Liver (tissue), 9 donors: ENCODE measurements around the gene SCD5. TPM values are rescaled to one million over a fixed set of nuclear protein-coding genes. Genes with fewer than 3 reads are reported as not detected.

Source experiments
- DNase-seq: peaks from one replicate; pipeline ENCODE4 v3.0.0-alpha.2; 2017; ENCODE audit warnings: low spot score
- H3K27ac ChIP-seq, 2 donors: one replicate each; pipeline ENCODE4 v1.7.0; 2013; ENCODE audit warnings: inconsistent platforms in 2 of 2, low read length in 2 of 2, control low read depth in 1 of 2, low read depth in 1 of 2, mild to moderate bottlenecking in 1 of 2
- H3K27me3 ChIP-seq, 4 donors: one replicate each; pipeline versions ENCODE4 v1.6.1 to v1.7.0; 2013; ENCODE audit warnings: low read length in 3 of 4, inconsistent platforms in 1 of 4, mild to moderate bottlenecking in 1 of 4, moderate library complexity in 1 of 4; ENCODE audit not compliant: control insufficient read depth in 4 of 4, insufficient read depth in 4 of 4
- H3K36me3 ChIP-seq, 4 donors: one replicate each; pipeline versions ENCODE4 v1.6.1 to v1.7.0; 2013; ENCODE audit warnings: low read length in 3 of 4, mild to moderate bottlenecking in 3 of 4, low read depth in 1 of 4, moderate library complexity in 1 of 4; ENCODE audit not compliant: control insufficient read depth in 4 of 4, insufficient read depth in 3 of 4
- H3K4me1 ChIP-seq, 4 donors: one replicate each; pipeline versions ENCODE4 v1.6.1 to v1.7.0; 2013; ENCODE audit warnings: low read length in 3 of 4, mild to moderate bottlenecking in 3 of 4, moderate library complexity in 1 of 4; ENCODE audit not compliant: control insufficient read depth in 4 of 4, insufficient read depth in 4 of 4
- H3K4me3 ChIP-seq, 3 donors: one replicate each; pipeline versions ENCODE4 v1.6.1 to v1.7.0; 2013; ENCODE audit warnings: low read length in 3 of 3, control low read depth in 1 of 3, low read depth in 1 of 3, mild to moderate bottlenecking in 1 of 3
- H3K9ac ChIP-seq, 2 donors: one replicate each; pipeline ENCODE4 v1.7.0; 2013; ENCODE audit warnings: low read length in 2 of 2, mild to moderate bottlenecking in 2 of 2, moderate library complexity in 2 of 2, control low read depth in 1 of 2, low read depth in 1 of 2
- H3K9me3 ChIP-seq, 4 donors: one replicate each; pipeline versions ENCODE4 v1.6.1 to v1.7.0; 2013; ENCODE audit warnings: low read length in 3 of 4; ENCODE audit not compliant: control insufficient read depth in 4 of 4
- CTCF ChIP-seq: fragments of 150-350 bp; IDR thresholded peaks from 2 replicates; pipeline ENCODE4 v1.5.1; 2017; ENCODE audit warnings: improper control_type of control experiment, low read depth, low read length; ENCODE audit not compliant: missing input control
- EGR1 ChIP-seq, 2 donors: IDR thresholded peaks; 2 replicates each; pipeline ENCODE4 v1.6.1; 2016 to 2018; ENCODE audit warnings: antibody characterized with exemption in 2 of 2, low read depth in 2 of 2
- FOXA1 ChIP-seq: IDR thresholded peaks from 2 replicates; pipeline ENCODE4 v1.6.1; 2016; ENCODE audit warnings: antibody characterized with exemption
- FOXA2 ChIP-seq: IDR thresholded peaks from 2 replicates; pipeline ENCODE4 v1.6.1; 2016; ENCODE audit warnings: antibody characterized with exemption
- GABPA ChIP-seq, 2 donors: IDR thresholded peaks in 1 of 2; conservative IDR thresholded peaks in 1 of 2; 2 replicates each; pipeline ENCODE4 v1.6.1; 2016; ENCODE audit warnings: antibody characterized with exemption in 2 of 2, mild to moderate bottlenecking in 1 of 2, moderate library complexity in 1 of 2
- HNF4A ChIP-seq, 2 donors: conservative IDR thresholded peaks; 2 replicates each; pipeline ENCODE4 v1.6.1; 2016; ENCODE audit warnings: antibody characterized with exemption in 2 of 2, mild to moderate bottlenecking in 2 of 2
- HNF4G ChIP-seq: IDR thresholded peaks from 2 replicates; pipeline ENCODE4 v1.6.1; 2016; ENCODE audit warnings: antibody characterized with exemption
- JUND ChIP-seq, 2 donors: IDR thresholded peaks; 2 replicates each; pipeline ENCODE4 v1.6.1; 2016; ENCODE audit warnings: antibody characterized with exemption in 2 of 2
- MAX ChIP-seq: IDR thresholded peaks from 2 replicates; pipeline ENCODE4 v1.6.1; 2016; ENCODE audit warnings: antibody characterized with exemption
- NR2F2 ChIP-seq: IDR thresholded peaks from 2 replicates; pipeline ENCODE4 v1.6.1; 2016; ENCODE audit warnings: antibody characterized with exemption
- RAD21 ChIP-seq, 2 donors: IDR thresholded peaks; 2 replicates each; pipeline ENCODE4 v1.6.1; 2016; ENCODE audit warnings: antibody characterized with exemption in 2 of 2, mild to moderate bottlenecking in 2 of 2
- REST ChIP-seq: IDR thresholded peaks from 2 replicates; pipeline ENCODE4 v1.6.1; 2016; ENCODE audit warnings: antibody characterized with exemption, mild to moderate bottlenecking
- RXRA ChIP-seq, 2 donors: IDR thresholded peaks; 2 replicates each; pipeline ENCODE4 v1.6.1; 2017 to 2018; ENCODE audit warnings: antibody characterized with exemption in 2 of 2, mild to moderate bottlenecking in 1 of 2
- SP1 ChIP-seq: IDR thresholded peaks from 2 replicates; pipeline ENCODE4 v1.6.1; 2018; ENCODE audit warnings: antibody characterized with exemption, mild to moderate bottlenecking
- TAF1 ChIP-seq: conservative IDR thresholded peaks from 2 replicates; pipeline ENCODE4 v1.6.1; 2016; ENCODE audit warnings: antibody characterized with exemption, mild to moderate bottlenecking
- YY1 ChIP-seq: IDR thresholded peaks from 2 replicates; pipeline ENCODE4 v1.6.1; 2016; ENCODE audit warnings: antibody characterized with exemption, mild to moderate bottlenecking
- WGBS: extraction: QIAGEN DNeasy Blood & Tissue Kit; methylation state at CpG from one replicate; pipeline ENCODE4 v1.1.7; 2013; 5-methylcytosine and 5-hydroxymethylcytosine counted together
- polyA plus RNA-seq, 2 donors: library from polyadenylated mRNA; stranded (reverse) in 1 of 2; unstranded in 1 of 2; fragments of 200-250 nt in 1 of 2; fragments of >200 nt in 1 of 2; fragmentation: Nextera tagmentation in 1 of 2; extraction: Ambion mirVana in 1 of 2; gene quantifications; one replicate each; pipeline versions ENCODE4 v1.2.1 to v1.2.3, GENCODE V29; 2013 to 2015
- total RNA-seq, 2 donors: library from RNA; depleted of rRNA; stranded (reverse); fragments of >200 nt; gene quantifications; one replicate each; pipeline ENCODE4 v1.2.3, GENCODE V29; 2014
- donor health status: healthy.
- donor health status: healthy.
- donor health status: healthy.
- donor health status: healthy.
- donor health status: healthy.

The SCD5 gene
- total and polyA plus RNA-seq, 4 donors: 0.14 to 1.9 (median 0.57) TPM

- no peaks in the 10 kb centered on the region for H3K27me3 ChIP-seq
- 92% methylated on average over 5 of the region's 5 CpGs for WGBS
- H3K4me1 ChIP-seq: no peaks in the 10 kb centered on the region
- no peaks in the 10 kb centered on the region for H3K9me3 ChIP-seq
- no peak overlapping the region for H3K27ac ChIP-seq
- no peak overlapping the region for H3K9ac ChIP-seq
- no peak overlapping the region for H3K4me3 ChIP-seq
- TF ChIP-seq RXRA (IDR thresholded peaks at IDR 0.05): no peak
- TF ChIP-seq HNF4A (conservative IDR thresholded peaks at IDR 0.05): no peak
- TF ChIP-seq CTCF: no peak
- TF ChIP-seq GABPA (IDR thresholded peaks at IDR 0.05 in 1 of 2, conservative IDR thresholded peaks at IDR 0.05 in 1 of 2): no peak
- no peak for TF ChIP-seq RAD21 (IDR thresholded peaks at IDR 0.05)
- TF ChIP-seq NR2F2: no peak
- no peak for TF ChIP-seq FOXA2
- no peaks in the 10 kb centered on the region for H3K36me3 ChIP-seq
- DNase-seq: no peak
Measured at GRCh38 chr4:82776925-82777542, 21.6 kb downstream of the SCD5 start.

GRCh38 chr4:82775243-82775642 lies 23.4 kb downstream of the SCD5 start:
- 85% methylated on average over 5 of the region's 5 CpGs for WGBS
- DNase-seq: no peak
- Histone ChIP-seq H3K27me3 (no peaks in the 10 kb centered on the region), H3K36me3 (no peaks in the 10 kb centered on the region), H3K4me1 (no peaks in the 10 kb centered on the region), H3K27ac (no peak overlapping the region), H3K9ac (no peak overlapping the region), H3K9me3 (no peaks in the 10 kb centered on the region), H3K4me3 (no peak overlapping the region)
- no peak for TF ChIP-seq NR2F2
- TF ChIP-seq FOXA1: no peak
- no peak for TF ChIP-seq TAF1
- TF ChIP-seq RXRA (IDR thresholded peaks at IDR 0.05): no peak
- no peak for TF ChIP-seq CTCF
- no peak for TF ChIP-seq HNF4G
- TF ChIP-seq RAD21 (IDR thresholded peaks at IDR 0.05): no peak
- TF ChIP-seq SP1: no peak
- no peak for TF ChIP-seq EGR1 (IDR thresholded peaks at IDR 0.05; ENCODE audit: low read depth in 2 of 2)
- no peak for TF ChIP-seq MAX

- H3K9me3 ChIP-seq: no peaks in the 10 kb centered on the region
- no peaks in the 10 kb centered on the region for H3K36me3 ChIP-seq
- H3K4me1 ChIP-seq: no peaks in the 10 kb centered on the region
- no peak overlapping the region for H3K27ac ChIP-seq
- TF ChIP-seq SP1: no peak
- no peak for TF ChIP-seq JUND (IDR thresholded peaks at IDR 0.05)
- no peak for TF ChIP-seq GABPA (IDR thresholded peaks at IDR 0.05 in 1 of 2, conservative IDR thresholded peaks at IDR 0.05 in 1 of 2)
- no peak for TF ChIP-seq REST
- no peak for TF ChIP-seq YY1
- no peak for TF ChIP-seq FOXA1
- no peak for TF ChIP-seq HNF4G
- no peak for TF ChIP-seq RXRA (IDR thresholded peaks at IDR 0.05)
- H3K9ac ChIP-seq: no peak overlapping the region
- WGBS: 50% methylated on average over 3 of the region's 3 CpGs
- H3K4me3 ChIP-seq: no peak overlapping the region
- no peak for DNase-seq
- no peaks in the 10 kb centered on the region for H3K27me3 ChIP-seq
Measured at GRCh38 chr4:82774711-82775171, 23.9 kb downstream of the SCD5 start.
